BLaER1 (cell line): ENCODE data around the gene CCDC51.
"Not testable (repeated sequence)": the region's sequence is repeated elsewhere in the genome, so short reads cannot be mapped to it uniquely, and the experiment has no call there.

Source experiments
- H3K27ac ChIP-seq: shearing (Covaris generic); formaldehyde crosslinking; 2 replicates; pipeline ENCODE4 v1.8.1; 2022
- H3K27me3 ChIP-seq: shearing (Covaris generic); formaldehyde crosslinking; 2 replicates; pipeline ENCODE4 v1.8.1; 2022
- H3K36me3 ChIP-seq: shearing (Covaris generic); formaldehyde crosslinking; 2 replicates; pipeline ENCODE4 v1.8.1; 2022
- H3K4me1 ChIP-seq: shearing (Covaris generic); formaldehyde crosslinking; 2 replicates; pipeline ENCODE4 v1.8.1; 2022
- H3K4me2 ChIP-seq: shearing (Covaris generic); formaldehyde crosslinking; 2 replicates; pipeline ENCODE4 v1.8.1; 2022
- H3K4me3 ChIP-seq: shearing (Covaris generic); formaldehyde crosslinking; 2 replicates; pipeline ENCODE4 v1.8.1; 2022
- H3K9ac ChIP-seq: shearing (Covaris generic); formaldehyde crosslinking; 2 replicates; pipeline ENCODE4 v1.8.1; 2022
- H3K9me3 ChIP-seq: shearing (Covaris generic); formaldehyde crosslinking; 2 replicates; pipeline ENCODE4 v1.8.1; 2022
- H4K20me1 ChIP-seq: shearing (Covaris generic); formaldehyde crosslinking; 2 replicates; pipeline ENCODE4 v1.8.1; 2022
- Cebpa-rat ChIP-seq: shearing (Covaris generic); IDR thresholded peaks from 2 replicates; pipeline ENCODE4 v1.8.1; 2022

Gene CCDC51, protein sequence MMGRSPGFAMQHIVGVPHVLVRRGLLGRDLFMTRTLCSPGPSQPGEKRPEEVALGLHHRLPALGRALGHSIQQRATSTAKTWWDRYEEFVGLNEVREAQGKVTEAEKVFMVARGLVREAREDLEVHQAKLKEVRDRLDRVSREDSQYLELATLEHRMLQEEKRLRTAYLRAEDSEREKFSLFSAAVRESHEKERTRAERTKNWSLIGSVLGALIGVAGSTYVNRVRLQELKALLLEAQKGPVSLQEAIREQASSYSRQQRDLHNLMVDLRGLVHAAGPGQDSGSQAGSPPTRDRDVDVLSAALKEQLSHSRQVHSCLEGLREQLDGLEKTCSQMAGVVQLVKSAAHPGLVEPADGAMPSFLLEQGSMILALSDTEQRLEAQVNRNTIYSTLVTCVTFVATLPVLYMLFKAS

GRCh38 chr3:48439820-48440589 is at the start of gene CCDC51, which contains the start of gene TMA7:
CCDC51 (minus strand) TSS chr3:48440119; CDS start chr3:48435128, 4,991 bp downstream.
TMA7 (plus strand) TSS chr3:48440257; CDS start chr3:48440297, 40 bp downstream.
- Histone ChIP-seq H3K9me3 (no peaks in the 10 kb centered on the region), H3K27me3 (no peaks in the 10 kb centered on the region), H3K4me1 (peaks cover 41% of the 10 kb centered on the region), H3K4me2 (peak within 1 kb of the TSS; percentile 85), H3K9ac (peak within 1 kb of the TSS; percentile 92), H3K27ac (peak within 1 kb of the TSS; percentile 90), H3K36me3 (peaks cover 35% of the 10 kb centered on the region), H3K4me3 (peak within 1 kb of the TSS; percentile 92), H4K20me1 (peaks cover 37% of the 10 kb centered on the region)
- TF ChIP-seq Cebpa-rat = no peak

- no peaks in the 10 kb centered on the region for H3K27me3 ChIP-seq
- H3K36me3 ChIP-seq = peaks cover 6% of the 10 kb centered on the region; the same call in 1 of the 2 replicates
- peaks cover 14% of the 10 kb centered on the region; the same call in 1 of the 2 replicates for H3K4me1 ChIP-seq
- no peaks in the 10 kb centered on the region for H3K9me3 ChIP-seq
- no peak overlapping the region for H3K9ac ChIP-seq
- no peaks in the 10 kb centered on the region for H4K20me1 ChIP-seq
- no peak overlapping the region for H3K27ac ChIP-seq
- no peak overlapping the region for H3K4me3 ChIP-seq
- no peak for TF ChIP-seq Cebpa-rat
- H3K4me2 ChIP-seq = no peak overlapping the region
These were observed 47.0 kb upstream of the CCDC51 start for GRCh38 chr3:48486952-48487351.

- not testable (repeated sequence) for H3K27ac ChIP-seq
These were observed 42.9 kb upstream of the CCDC51 start for GRCh38 chr3:48482822-48483221.

GRCh38 chr3:48480891-48481290 is 41.0 kb upstream of the CCDC51 start:
- not testable (repeated sequence) for H3K9me3 ChIP-seq, H3K27me3 ChIP-seq, H4K20me1 ChIP-seq, H3K4me3 ChIP-seq, H3K27ac ChIP-seq, H3K36me3 ChIP-seq, H3K9ac ChIP-seq
- H3K4me2 ChIP-seq = 0 out of 2 replicates have a peak overlapping the region, but pooled peaks have one; percentile 2
- peaks cover 63% of the 10 kb centered on the region for H3K4me1 ChIP-seq

More at GRCh38 chr3:48482822-48483221, 42.9 kb upstream of the CCDC51 start:
- H4K20me1 ChIP-seq, H3K36me3 ChIP-seq, H3K27me3 ChIP-seq, H3K9ac ChIP-seq, H3K4me2 ChIP-seq, H3K9me3 ChIP-seq, H3K4me3 ChIP-seq: not testable (repeated sequence)
- H3K4me1 ChIP-seq = peaks cover 44% of the 10 kb centered on the region

GRCh38 chr3:48478626-48479555 is 39.0 kb upstream of the CCDC51 start:
- peak overlapping the region; percentile 77 for H3K27ac ChIP-seq
- H4K20me1 ChIP-seq = no peaks in the 10 kb centered on the region
- H3K9me3 ChIP-seq = no peaks in the 10 kb centered on the region
- TF ChIP-seq Cebpa-rat = no peak
- 0 out of 2 replicates have a peak, but pooled peaks cover 5% of the 10 kb centered on the region for H3K36me3 ChIP-seq
- peaks cover 70% of the 10 kb centered on the region for H3K4me1 ChIP-seq
- peak overlapping the region; percentile 70; the same call in 1 of the 2 replicates for H3K9ac ChIP-seq
- peak overlapping the region; percentile 79 for H3K4me2 ChIP-seq
- H3K4me3 ChIP-seq = peak overlapping the region; percentile 32; the same call in 1 of the 2 replicates
- no peaks in the 10 kb centered on the region for H3K27me3 ChIP-seq

- no peak for TF ChIP-seq Cebpa-rat
- no peaks in the 10 kb centered on the region for H4K20me1 ChIP-seq
- H3K9ac ChIP-seq = peak overlapping the region; percentile 70
- 0 out of 2 replicates have a peak, but pooled peaks cover 5% of the 10 kb centered on the region for H3K36me3 ChIP-seq
- H3K9me3 ChIP-seq = no peaks in the 10 kb centered on the region
- peak overlapping the region; percentile 31; the same call in 1 of the 2 replicates for H3K4me3 ChIP-seq
- peak overlapping the region; percentile 79 for H3K4me2 ChIP-seq
- H3K27me3 ChIP-seq = no peaks in the 10 kb centered on the region
- peaks cover 78% of the 10 kb centered on the region for H3K4me1 ChIP-seq
- peak overlapping the region; percentile 77 for H3K27ac ChIP-seq
These were observed 38.1 kb upstream of the CCDC51 start for GRCh38 chr3:48477959-48478520.

- Histone ChIP-seq H3K9ac (peak overlapping the region; percentile 70), H3K27me3 (no peaks in the 10 kb centered on the region), H3K9me3 (no peaks in the 10 kb centered on the region), H3K36me3 (0 out of 2 replicates have a peak, but pooled peaks cover 5% of the 10 kb centered on the region), H3K4me2 (peak overlapping the region; percentile 79), H4K20me1 (no peaks in the 10 kb centered on the region), H3K4me1 (peaks cover 83% of the 10 kb centered on the region), H3K4me3 (peak overlapping the region; percentile 17), H3K27ac (peak overlapping the region; percentile 77)
- TF ChIP-seq Cebpa-rat = no peak
These were observed 36.6 kb upstream of the CCDC51 start for GRCh38 chr3:48476426-48477053.

DNA sequence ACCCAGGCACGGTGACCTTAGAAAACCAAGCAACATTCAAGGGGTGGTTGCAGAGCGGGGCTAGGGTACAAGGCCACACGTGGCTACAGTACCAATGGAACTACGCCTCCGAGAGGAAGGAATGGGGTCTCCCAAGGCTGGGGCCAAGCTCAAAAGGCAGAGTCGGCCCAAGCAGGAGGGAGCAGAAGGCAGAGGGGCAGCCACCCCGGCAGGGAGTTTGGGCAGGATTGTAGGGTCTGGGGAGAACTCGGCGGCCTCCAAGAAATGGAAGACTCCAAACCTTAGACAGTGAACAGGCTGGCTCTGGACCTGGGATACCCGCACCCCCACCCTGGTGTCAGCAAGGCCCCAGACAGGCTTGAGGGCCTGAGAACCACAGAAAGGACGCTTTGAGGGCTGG is 35.3 kb upstream of the CCDC51 start:
- H3K9me3 ChIP-seq = no peaks in the 10 kb centered on the region
- H3K4me3 ChIP-seq = no peak overlapping the region
- peaks cover 11% of the 10 kb centered on the region; the same call in 1 of the 2 replicates for H3K36me3 ChIP-seq
- H3K4me1 ChIP-seq = peaks cover 90% of the 10 kb centered on the region
- peaks cover 9% of the 10 kb centered on the region for H4K20me1 ChIP-seq
- peak overlapping the region; percentile 77; the same call in 1 of the 2 replicates for H3K27ac ChIP-seq
- peak overlapping the region; percentile 79 for H3K4me2 ChIP-seq
- H3K27me3 ChIP-seq = no peaks in the 10 kb centered on the region
- H3K9ac ChIP-seq = no peak overlapping the region
- no peak for TF ChIP-seq Cebpa-rat
